K562 (cell line): Measurements from ENCODE around the gene ACTR5.

Experiments used
- CTCF ChIP-seq, 3 experiments: IDR thresholded peaks in 2 of 3; conservative IDR thresholded peaks in 1 of 3; 2 replicates each; pipeline ENCODE4 v1.5.1; 2011 to 2012; ENCODE audit warnings: low read length in 3 of 3, mild to moderate bottlenecking in 3 of 3, control low read depth in 2 of 3, improper control_type of control experiment in 1 of 3, inconsistent platforms in 1 of 3, low read depth in 1 of 3, mixed read lengths in 1 of 3, moderate library complexity in 1 of 3; ENCODE audit not compliant: insufficient read depth in 2 of 3
- GABPA ChIP-seq: fragments of 200-800 bp; sonication (Bioruptor generic); conservative IDR thresholded peaks from 2 replicates; pipeline ENCODE4 v1.6.1; 2016; ENCODE audit warnings: low read depth, missing genetic modification characterization, missing compliant biosample characterization
- NR4A1 ChIP-seq, 2 experiments: fragments of 250-450 bp in 1 of 2; fragments of 450-650 bp in 1 of 2; sonication (Bioruptor Pico) in 1 of 2; IDR thresholded peaks; 2 replicates each; pipeline versions ENCODE4 v1.4.0 to v1.6.1; 2016 to 2020; ENCODE audit warnings: mild to moderate bottlenecking in 2 of 2, missing compliant biosample characterization in 1 of 2, missing genetic modification characterization in 1 of 2, moderate library complexity in 1 of 2
- SLC30A9 ChIP-seq: fragments of 250-450 bp; sonication (Bioruptor Pico); IDR thresholded peaks from 2 replicates; pipeline ENCODE4 v1.8.0; 2022; ENCODE audit warnings: mild to moderate bottlenecking, moderate library complexity
- ZBTB40 ChIP-seq, 2 experiments: fragments of 450-650 bp in 1 of 2; sonication (generic) in 1 of 2; formaldehyde crosslinking in 1 of 2; IDR thresholded peaks; 2 replicates each; pipeline versions ENCODE4 v1.7.1 to v1.9.0; 2016 to 2022; ENCODE audit warnings: inconsistent platforms in 1 of 2, mild to moderate bottlenecking in 1 of 2, missing genetic modification reagents in 1 of 2

- TF ChIP-seq CTCF (IDR thresholded peaks at IDR 0.05 in 2 of 3, conservative IDR thresholded peaks at IDR 0.05 in 1 of 3; ENCODE audit: insufficient read depth in 2 of 3, low read depth in 1 of 3, low read length in 3 of 3) (no peak), ZBTB40 (IDR thresholded peaks at IDR 0.05) (no peak), ZBTB40 (CRISPR knock-in tag; IDR thresholded peaks at IDR 0.05) (no peak), GABPA (tag) (peak; percentile 51), NR4A1 (CRISPR knock-in tag; IDR thresholded peaks at IDR 0.05) (no peak), NR4A1 (tag; IDR thresholded peaks at IDR 0.05) (no peak), SLC30A9 (CRISPR knock-in tag) (no peak)
Observed at GRCh38 chr20:38757145-38757775, 9.0 kb downstream of the ACTR5 start.
